ENCODE results near the gene TMEM223.
"Not testable (repeated sequence)": the region's sequence is repeated elsewhere in the genome, so short reads cannot be mapped to it uniquely, and the experiment has no call there.

Gene TMEM223, protein sequence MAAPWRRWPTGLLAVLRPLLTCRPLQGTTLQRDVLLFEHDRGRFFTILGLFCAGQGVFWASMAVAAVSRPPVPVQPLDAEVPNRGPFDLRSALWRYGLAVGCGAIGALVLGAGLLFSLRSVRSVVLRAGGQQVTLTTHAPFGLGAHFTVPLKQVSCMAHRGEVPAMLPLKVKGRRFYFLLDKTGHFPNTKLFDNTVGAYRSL

DNA sequence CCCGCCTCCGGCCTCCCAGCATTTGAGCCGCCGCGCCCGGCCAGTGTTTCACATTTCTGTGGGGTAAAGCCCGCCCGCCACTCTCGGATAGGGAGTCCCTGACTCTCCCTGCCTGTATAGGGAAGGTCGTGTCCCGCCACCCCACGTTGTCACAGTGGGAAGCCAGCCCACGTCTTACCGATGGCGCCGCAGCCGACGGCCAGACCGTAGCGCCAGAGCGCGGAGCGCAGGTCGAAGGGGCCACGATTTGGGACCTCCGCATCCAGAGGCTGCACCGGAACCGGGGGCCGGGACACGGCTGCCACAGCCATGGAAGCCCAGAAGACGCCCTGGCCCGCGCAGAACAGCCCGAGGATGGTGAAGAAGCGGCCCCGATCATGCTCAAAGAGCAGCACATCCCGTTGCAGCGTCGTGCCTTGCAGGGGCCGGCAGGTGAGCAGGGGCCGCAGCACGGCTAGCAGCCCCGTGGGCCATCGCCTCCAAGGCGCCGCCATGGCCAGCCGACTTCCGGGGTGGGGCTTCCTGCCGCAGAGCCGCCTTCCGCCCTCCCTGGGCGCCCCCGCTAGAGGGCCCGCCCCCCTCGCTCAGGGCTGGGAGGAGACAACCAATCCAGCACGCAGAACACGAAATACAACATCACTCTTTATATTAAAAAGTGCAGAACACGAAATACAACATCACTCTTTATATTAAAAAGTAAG is at the start of gene TMEM223:
Gene TMEM223, minus strand, starts transcription at position 506 of the 701 bp plus-strand sequence. Its CDS starts 12 bp downstream, at position 494.
- peak; percentile 71 for DNase-seq

DNA sequence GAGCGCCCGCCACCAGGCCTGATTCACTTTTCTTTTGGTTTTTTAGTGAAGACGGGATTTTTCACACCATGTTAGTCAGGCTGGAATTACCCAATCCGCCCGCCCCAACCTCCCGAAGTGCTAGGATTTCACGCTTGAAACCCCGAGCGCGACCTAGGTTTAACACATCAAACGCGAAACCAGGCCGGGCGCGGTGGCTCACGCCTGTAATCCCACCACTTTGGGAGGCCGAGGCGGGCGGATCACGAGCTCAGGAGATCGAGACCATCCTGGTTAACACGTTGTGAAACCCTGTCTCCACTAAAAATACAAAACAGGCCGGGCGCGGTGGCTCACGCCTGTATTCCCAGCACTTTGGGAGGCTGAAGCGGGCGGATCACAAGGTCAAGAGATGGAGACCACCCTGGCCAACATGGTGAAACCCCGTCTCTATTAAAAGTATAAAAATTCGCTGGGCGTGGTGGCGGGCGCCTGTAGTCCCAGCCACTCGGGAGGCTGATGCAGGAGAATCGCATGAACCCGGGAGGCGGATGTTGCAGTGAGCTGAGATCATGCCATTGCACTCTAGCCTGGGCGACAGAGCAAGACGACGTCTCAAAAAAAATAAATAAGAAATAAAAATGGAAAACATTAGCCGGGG is 49.0 kb upstream of the TMEM223 start:
- not testable (repeated sequence) for DNase-seq

DNA sequence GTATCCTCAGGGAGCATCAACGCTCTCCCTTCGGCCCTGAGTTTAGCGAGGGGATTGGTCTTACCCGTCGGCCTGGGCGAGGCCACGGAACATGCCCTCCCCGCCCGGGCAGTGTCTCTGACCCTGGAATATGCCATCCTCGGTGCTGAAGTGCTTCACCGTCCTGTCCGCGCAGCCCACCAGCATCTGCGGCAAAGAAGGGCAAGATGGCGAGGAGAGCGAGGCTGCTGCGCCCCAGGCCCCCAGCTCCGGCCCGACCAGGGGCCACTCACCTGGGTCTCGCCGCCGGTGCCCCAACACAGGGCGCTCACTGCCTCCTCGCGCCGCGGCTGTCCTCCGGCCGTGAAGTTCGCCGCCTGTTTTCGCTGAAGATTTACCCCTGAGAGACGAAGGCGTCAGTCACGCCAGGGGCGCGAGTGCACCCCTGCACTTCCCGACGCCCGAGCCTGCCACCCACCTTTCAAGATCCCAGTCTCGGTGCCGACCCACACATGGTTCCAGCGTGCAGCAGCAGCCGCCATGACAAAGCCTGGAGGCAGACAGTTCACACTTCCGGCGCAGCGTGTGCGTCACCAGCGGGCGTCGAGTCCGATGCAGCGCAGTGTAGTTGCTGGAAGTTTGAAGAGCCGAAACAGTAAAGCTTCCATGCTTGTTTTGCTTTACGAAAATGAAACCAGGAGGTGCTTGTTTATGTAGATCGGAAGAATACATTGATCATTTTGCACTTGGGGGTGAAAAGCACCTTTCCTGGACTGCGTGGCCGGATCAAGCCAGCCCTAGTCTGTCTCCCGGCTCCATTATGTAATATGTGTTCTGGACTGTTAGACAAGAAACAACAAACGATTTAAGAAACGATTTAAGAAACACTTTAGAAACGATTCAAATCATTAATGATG is 47.5 kb upstream of the TMEM223 start, which contains the start of gene WDR74:
Gene WDR74, minus strand, starts transcription at position 541 of the 896 bp plus-strand sequence. Its CDS starts 20 bp downstream, at position 521.
- peak; percentile 81 for DNase-seq

DNA sequence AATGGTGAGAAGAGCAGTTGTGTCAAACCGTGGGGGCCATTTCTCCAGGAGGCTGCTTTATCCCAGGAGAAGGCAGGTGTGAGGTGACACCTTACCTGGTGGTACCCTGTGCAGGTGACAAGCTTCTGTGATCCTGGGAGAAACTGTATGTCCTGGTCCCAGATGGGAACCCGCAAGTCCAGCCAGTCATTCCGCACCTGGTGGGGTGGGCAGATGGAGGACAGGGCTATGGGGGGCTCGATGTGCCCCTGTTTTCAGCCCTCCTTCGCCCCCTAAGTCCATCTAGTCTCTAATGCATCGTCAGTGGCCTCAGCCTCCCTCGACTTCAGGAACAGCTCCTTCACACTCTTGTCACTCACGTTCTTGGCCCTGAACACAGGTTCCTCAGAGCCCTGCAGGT is 43.5 kb upstream of the TMEM223 start:
- DNase-seq, result no peak

DNA sequence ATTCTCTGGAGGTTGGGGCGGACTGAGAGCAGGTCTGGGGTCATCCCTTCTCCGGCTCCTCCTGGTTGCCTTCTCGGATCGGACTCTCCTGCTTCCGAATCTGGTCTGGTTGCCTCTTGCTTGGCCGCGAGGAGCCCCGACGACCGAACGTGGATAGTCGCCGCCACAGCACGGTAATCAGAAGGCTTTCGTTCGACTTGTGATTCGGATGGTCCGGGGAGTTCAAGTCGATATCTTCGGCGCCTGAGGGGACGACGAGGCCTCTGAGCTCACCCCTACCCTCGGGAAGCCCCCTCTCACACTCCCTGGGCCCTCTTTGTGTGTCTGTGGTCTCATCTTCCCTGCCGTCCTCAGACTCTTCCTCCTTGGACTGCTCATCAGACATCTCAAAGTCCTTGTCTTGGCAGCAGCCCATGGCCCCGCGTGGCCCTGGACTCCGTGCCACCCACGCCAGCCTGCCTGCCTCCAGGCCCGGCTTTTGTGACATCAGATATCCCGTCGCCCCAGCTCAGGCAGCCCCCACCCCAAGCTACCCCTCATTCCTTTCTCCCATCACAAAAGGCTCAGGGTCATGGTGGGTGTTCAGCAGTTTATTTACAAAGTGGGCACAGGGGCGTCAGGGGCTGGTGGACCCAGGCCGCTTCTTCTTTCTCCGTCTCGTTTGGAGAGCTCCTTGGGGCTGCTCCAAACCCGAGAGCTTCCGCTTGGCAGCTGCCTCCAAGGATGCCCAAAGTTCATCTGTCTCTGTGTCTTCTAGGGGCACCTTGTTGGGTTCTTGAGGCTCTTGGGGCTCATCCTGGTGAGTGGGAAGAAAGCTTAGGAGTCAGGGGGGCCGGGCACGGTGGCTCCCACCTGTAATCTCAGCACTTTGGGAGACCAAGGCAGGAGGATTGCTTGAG is 40.8 kb upstream of the TMEM223 start, which contains the start of gene TEX54:
Gene TEX54, minus strand, starts transcription at position 506 of the 899 bp plus-strand sequence.
- no peak for DNase-seq

DNA sequence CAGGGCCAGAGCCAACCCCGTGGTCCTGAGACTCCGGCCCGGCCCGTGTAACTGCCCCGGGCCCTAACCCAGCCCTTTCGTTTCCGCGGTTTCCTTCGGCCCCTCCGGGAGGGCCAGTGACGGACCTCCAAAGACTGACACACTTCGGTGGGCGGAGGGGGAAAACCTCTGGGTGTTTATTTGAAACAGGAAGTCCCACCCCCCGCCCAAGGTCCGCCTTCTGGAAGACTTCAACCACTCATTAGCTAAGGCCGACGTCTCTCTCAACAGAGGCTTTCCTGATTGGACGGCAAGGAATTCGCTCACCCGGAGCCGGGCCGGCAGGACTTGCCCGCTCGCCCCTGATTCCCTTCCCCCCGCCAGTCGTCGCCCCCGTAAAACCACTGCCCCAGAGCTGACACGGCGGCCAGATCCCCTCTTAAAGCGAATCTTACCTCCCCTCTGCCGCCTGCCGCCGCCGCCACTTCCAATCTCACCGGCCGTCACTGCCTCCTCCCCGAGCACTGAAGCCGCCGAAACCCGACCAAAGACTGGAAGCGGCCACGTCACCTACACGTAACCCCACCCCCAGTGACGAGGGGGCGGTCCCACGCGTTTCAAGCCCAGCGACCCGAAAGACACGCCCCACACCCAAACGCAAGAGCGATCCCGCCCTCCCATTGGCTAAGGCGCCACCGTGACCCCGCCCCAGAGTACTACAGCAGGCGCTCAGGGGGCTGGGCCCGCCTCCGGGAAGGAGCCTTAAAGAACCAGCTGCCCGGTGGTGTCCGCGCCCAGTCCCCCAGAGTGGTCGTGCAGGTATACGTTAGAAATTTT is 39.9 kb upstream of the TMEM223 start, which contains the start of gene STX5:
Gene STX5, minus strand, starts transcription at position 532 of the 816 bp plus-strand sequence. CDS start 808 bp downstream, outside the sequence.
- peak; percentile 96 for DNase-seq

DNA sequence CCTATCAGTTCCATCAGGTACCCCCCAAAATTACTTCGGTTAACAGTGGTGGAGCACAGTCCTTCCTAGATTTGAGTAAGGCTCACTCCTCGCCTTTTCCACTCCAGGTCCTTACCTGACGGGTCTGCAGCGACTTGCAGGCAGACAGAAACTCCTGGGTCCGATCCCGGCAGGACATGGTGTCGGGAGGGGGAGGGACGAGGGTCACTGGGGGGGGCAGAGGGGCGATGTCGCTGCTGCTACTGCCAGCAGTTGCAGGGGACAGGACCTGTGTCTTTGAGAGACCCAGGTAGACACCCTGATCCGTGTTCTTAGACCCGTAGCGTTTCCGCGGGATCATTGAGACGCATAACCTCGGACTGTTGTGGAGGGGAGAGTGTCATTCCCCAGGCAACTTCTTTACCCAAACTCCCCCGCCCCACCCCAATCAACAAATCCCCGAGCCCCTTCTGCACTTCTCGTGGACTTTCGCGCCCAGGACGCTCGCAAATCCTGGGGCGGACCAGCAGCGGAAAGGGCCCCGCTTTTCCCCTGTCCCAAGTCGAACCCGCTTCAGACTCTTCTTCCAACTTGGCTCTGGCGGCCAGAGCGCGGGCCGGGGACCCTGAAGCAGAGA is 39.2 kb upstream of the TMEM223 start:
- DNase-seq, result no peak

DNA sequence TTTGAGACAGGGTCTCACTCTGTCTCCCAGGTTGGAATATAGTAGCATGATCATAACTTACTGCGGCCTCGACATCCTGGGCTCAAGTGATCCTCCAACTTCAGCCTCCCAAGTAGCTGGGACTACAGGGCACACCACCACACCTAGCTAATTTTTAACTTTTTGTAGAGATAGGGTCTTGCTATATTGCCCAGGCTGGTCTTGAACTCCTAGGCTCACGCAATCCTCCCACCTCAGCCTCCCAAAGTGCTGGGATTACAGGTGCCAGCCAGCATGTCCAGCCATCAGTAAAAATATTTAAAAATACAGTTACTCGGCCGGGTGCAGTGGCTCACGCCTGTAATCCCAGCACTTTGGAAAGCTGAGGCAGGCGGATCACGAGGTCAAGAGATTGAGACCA is 36.3 kb upstream of the TMEM223 start:
- DNase-seq, result not testable (repeated sequence)

DNA sequence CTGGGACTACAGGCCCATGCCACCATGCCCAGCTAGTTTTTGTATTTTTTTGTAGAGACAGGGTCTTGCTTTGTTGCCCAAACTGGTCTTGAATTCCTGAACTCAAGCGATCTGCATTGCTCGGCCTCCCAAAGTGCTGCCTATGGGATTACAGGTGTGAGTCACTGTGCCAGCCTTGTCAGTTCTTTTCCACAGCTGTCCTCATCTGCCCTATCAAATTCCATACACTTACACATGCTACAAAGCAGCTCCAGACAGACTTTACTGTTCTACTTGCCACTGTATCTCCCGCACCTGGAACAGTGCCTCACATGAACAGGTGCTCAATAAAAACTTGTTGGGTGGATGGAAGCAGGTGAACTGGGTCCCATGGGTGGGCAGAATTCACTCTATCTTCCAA is 31.9 kb upstream of the TMEM223 start:
- no peak for DNase-seq

DNA sequence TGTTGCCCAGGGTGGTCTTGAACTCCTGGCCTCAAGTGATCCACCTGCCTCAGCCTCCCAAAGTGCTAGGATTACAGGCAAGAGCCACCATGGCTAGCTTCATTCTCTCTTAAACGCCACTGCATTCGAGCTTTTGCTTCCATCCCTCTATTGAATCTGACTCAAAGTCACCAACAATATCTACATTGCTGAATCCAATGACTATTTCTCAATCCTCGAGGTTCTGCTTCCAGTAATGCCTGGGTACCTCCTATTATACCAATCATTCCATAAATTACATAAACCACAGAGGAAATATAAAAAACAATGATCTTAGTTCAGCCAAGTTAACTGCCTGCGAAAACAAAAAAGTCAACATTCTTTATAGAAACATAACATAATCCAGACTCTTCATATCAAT is 25.3 kb upstream of the TMEM223 start:
- no peak for DNase-seq

DNA sequence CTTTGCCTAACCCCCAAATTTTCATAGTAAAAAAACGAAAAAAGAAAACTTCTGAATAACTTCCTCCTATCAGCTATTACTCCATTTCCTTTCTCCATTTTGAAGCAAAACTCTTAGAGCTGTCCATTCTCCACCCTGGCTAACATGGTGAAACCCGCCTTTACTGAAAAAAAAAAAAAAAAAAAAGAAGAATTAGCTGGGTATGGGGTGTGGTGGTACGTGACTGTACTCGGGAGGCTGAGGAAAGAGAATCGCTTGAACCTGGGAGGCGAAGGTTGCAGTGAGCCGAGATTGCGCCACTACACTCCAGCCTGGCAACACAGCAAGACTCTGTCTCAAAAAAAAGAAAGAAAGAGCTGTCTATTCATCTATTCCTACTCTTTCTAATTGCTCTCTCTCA is 24.8 kb upstream of the TMEM223 start:
- DNase-seq, result no peak

DNA sequence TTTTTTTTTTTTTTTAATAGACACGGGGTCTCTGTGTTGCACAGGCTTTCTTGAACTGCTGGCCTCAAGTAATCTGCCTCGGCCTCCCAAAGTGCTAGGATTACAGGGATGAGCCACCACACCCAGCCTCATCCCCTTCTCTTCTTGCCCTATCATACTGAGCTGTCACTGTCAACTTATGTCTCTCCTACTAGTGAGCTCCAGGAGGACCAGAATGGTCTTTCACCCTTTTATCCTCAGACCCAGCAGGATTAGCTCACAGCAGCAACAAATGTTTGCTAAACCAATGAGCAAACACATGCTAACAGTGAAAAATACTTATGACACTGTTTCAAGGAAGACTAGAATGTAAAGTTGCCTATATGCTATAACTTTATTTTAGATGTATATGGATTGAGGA is 19.9 kb upstream of the TMEM223 start:
- DNase-seq, result no peak

DNA sequence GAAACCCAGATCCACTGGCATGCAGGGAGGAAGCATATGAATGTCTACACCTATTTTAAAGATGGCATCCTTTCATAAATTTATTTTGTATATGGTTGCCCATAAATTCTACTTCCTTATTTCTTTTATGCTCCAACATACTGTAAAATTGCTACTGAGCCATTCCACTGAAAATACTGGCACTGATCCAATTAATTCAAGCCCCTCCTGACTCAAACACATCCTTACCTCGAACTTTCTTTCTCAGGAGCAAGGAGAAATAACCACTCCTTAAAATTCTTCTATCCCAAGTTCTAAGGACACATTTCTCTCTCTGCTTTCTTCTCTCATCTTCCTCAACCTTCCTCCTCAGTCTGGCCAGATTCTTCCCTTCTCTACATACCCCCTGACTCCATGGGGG is 18.9 kb upstream of the TMEM223 start:
- DNase-seq, result no peak

DNA sequence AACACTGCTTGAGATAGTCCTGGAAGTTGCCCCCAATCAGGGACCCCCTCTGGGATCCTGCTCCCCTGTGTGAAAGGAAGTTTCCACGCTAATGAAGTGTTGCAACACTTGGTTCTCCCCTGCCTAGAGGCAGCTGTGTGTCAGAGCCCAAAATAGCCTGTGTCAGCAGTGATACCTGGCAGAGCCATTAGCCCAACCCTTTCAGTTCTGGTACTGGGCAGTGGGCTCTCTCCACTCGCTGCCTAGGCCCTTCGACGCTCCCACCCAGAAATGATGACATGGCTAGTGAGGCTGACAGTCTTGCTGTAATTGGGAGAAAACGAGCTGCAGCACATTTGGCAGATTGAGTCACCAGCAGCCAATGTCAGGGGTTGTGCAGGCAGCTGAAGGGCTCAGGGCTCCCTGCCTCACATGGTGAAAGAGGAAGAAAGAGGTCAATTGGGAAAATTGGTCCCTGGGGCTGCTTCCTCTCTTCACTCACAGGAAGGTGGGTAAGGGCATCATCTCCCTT is 14.9 kb upstream of the TMEM223 start:
- no peak for DNase-seq

DNA sequence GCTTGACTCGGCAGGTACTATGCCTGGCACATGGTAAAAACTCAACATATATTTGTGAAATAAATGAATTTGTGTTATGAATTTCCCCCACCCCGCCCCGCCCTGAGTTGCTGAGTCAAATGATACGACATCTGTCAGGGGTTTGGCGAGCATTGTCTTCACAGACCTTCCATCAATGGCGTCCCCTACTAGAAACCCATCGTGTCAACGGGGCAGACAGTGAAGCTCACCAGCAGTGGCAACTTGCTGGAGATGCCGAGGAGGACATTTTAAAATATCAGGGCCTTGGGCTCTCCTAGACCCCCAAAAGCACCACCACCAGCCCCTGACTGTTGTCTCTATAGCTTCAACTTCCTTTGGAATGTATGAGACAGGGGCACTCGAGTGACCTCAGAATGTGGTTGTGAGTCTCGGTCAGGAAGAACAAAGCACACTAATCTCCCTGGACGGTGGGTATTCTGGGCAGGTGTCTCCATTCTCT is 14.2 kb upstream of the TMEM223 start:
- DNase-seq, result no peak

DNA sequence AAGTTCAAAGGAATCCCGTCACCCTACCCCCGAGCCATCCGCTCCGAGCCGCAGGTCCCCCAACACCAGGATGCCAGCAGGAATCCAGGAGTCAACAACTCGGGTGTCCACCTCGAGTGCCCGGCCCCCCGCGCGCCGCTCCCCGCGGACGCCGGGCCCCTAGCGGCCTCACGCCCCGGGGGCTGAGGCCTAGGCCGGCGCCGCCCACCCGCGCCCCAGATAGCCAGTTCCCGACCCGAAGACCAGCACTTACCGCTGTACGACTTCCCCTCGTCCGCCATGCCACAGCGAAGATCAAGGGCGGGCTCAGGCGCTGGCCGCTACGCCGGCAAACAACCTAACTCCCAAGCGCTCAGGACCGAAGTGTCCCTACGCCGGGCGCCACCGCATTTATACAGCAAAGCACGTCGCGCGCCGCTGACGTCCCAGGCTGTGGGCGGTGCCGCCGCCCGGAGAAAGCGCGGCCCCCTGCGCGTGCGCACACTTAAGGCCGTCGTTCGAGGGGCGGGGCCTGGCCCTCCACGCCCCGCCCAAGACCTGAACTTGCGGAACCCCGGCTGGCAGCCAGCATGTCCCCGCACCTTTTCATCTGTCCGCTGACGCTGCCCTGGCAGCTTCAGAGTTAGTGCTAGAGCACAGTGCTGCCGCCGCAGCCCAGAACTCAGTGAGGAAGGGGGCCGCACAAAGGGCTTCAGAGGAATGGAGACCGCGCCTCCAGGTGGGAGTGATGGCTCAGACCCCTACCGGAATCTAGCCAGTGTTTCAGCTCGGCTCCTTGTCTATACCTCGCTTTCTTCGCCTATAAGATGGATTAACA is 13.5 kb upstream of the TMEM223 start, which contains the start of gene NXF1:
Gene NXF1, minus strand, starts transcription at position 365 of the 817 bp plus-strand sequence. Its CDS starts 84 bp downstream, at position 281.
- peak; percentile 90 for DNase-seq

DNA sequence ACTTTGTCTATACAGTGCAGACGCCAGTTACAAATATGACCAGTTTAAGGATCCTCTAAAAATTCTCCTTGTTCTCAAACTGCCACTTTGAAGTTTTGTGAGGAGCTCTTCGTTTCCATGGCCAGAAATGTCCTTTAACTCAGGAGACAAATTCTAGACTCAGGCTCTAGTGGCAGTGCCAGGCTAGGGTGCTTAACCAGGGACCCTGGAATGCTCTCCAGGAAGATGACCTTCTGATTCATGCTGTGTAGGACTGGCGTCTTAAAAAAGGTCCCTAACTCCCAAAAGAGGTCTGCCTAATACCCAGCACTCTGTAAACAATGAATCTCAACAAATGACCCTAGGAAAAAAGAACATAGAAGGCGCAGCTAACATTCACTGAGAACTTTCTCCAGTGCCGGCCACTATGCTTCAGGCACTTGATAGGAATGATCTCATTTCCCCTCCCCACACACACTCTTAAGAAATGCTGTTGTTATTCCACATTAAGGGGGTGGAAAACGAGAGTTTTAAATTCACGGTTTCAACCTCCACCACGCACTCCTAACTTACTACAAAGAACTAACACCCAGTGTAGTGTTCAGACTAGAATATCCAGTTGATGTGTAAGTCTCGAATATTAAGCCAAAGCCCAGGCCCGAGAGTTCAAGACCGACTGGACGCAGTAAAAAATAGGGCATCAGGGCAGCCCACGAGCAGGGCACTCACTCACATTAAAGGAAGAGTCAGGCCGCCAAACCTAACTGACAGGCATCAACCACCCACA is 12.7 kb upstream of the TMEM223 start:
- DNase-seq, result no peak

DNA sequence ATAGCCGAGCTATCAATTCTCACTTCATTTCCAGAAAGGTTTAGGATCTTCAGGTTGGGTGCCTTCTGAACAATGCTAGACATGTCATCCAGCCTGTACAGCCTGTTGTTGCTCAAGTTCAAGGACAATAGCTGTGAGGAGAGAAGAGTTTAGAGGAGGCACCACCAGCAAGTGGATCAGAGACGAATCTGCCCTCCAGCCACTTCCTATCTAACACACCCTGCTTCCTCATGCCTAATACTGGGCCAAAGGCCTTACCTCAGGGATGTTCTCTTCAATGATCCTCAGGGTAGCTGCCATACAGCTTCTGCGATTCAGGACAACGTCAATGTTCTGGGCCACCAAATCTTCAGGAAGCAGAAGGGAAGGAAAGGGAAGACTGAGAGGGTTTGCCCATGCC is 9.3 kb upstream of the TMEM223 start:
- no peak for DNase-seq

Measured in NCI-H510A (cell line).